Transverse colon (tissue), 3 donors: ENCODE data around the gene SIL1.

ENCODE experiments used
- EP300 ChIP-seq: sonication (generic); formaldehyde crosslinking; IDR thresholded peaks from one replicate; pipeline ENCODE4 v1.6.1; 2017; ENCODE audit warnings: antibody characterized with exemption, low read depth
- POLR2A ChIP-seq: fragments of 450-650 bp; IDR thresholded peaks from one replicate; pipeline ENCODE4 v1.6.1; 2016; ENCODE audit warnings: antibody characterized with exemption, mild to moderate bottlenecking, moderate library complexity
- TF ChIP-seq, protein P1 (sequence below), 5 experiments: fragments of 200-600 bp in 3 of 5; fragments of 450-650 bp in 2 of 5; sonication (generic) in 3 of 5; IDR thresholded peaks; 1 replicate in 2 of 5; 2 replicates in 3 of 5; pipeline ENCODE4 v1.5.1; 2016 to 2017; ENCODE audit warnings: antibody characterized with exemption in 5 of 5, inconsistent platforms in 3 of 5, mild to moderate bottlenecking in 2 of 5, moderate library complexity in 1 of 5

DNA sequence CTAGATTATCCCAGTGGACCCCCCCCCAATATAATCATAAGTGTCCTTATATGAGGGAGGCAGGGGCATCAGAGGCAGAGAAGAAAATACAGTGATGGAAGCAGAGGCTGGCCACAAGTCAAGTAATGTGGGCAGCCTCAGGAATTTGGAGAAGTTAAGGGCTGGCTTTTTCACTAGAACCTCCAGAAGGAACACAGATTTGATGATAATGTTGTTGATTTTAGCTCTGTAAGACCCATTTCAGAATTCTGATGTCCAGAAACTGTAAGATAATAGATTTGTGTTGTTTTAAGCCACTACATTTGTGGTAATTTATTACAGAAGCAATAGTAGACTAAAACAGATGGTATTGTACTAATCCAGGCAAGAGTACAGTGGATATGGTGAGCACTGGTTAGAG lies 286.7 kb downstream of the SIL1 start:
- TF ChIP-seq POLR2A (no peak), EP300 (no peak)
- TF ChIP-seq, protein P1, sequence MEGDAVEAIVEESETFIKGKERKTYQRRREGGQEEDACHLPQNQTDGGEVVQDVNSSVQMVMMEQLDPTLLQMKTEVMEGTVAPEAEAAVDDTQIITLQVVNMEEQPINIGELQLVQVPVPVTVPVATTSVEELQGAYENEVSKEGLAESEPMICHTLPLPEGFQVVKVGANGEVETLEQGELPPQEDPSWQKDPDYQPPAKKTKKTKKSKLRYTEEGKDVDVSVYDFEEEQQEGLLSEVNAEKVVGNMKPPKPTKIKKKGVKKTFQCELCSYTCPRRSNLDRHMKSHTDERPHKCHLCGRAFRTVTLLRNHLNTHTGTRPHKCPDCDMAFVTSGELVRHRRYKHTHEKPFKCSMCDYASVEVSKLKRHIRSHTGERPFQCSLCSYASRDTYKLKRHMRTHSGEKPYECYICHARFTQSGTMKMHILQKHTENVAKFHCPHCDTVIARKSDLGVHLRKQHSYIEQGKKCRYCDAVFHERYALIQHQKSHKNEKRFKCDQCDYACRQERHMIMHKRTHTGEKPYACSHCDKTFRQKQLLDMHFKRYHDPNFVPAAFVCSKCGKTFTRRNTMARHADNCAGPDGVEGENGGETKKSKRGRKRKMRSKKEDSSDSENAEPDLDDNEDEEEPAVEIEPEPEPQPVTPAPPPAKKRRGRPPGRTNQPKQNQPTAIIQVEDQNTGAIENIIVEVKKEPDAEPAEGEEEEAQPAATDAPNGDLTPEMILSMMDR (IDR thresholded peaks at IDR 0.05) = no peak
